ENCODE results near the gene HSDL2. TPM values are rescaled to one million over a fixed set of nuclear protein-coding genes. Genes with fewer than 3 reads are reported as not detected.

HSDL2 gene
- total and polyA plus RNA-seq, 10 of the 15 experiments (the other 5 are each of a cell fraction or from before 2014, with no cell fraction given): 20.9 to 46.1 (median 27.0) TPM

DNA sequence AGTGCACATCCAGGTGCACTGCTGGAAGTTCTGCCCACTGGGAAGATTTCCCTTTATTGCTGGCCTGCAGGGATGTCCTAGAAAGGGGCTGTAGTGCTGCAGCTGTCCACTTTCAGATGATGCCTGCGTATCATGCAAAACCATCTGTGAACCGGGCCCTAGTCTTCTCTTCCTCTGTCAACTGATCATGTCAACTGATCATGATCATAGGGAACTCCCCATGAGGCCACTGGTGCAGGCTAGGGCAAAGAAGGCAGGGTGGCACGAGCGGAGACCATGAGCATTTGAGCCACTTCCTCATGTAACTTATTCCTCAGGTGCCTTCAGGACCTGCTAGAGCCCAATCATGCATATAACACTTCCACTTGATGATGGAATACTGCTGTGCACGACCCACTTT is 4.5 kb upstream of the HSDL2 start:
- no peak for FAIRE-seq
- Histone ChIP-seq H3K4me1 (ENCODE audit: control insufficient read depth, insufficient read depth, low read length) (peaks cover 4% of the 10 kb centered on the region), H3K4me2 (ENCODE audit: control insufficient read depth, insufficient read depth) (no peak overlapping the region), H3K36me3 (ENCODE audit: control insufficient read depth in 2 of 2, insufficient read depth in 2 of 2, low read length in 1 of 2) (no peaks in the 10 kb centered on the region), H3K9ac (ENCODE audit: control insufficient read depth, insufficient read depth, low read length) (no peak overlapping the region), H3K27me3 (replicated peaks in 1 of 2; ENCODE audit: control insufficient read depth in 2 of 2, insufficient read depth in 2 of 2, low read length in 1 of 2) (no peaks in the 10 kb centered on the region), H4K20me1 (ENCODE audit: control insufficient read depth, insufficient read depth) (no peaks in the 10 kb centered on the region), H3K79me2 (ENCODE audit: control insufficient read depth, insufficient read depth, low read length) (peaks cover 8% of the 10 kb centered on the region), H3K9me3 (replicated peaks; ENCODE audit: control insufficient read depth, insufficient read depth, low read length) (no peaks in the 10 kb centered on the region; the same call in 1 of the 3 replicates), H2AFZ (ENCODE audit: control insufficient read depth, low read depth, low read length) (no peak overlapping the region), H3K27ac (ENCODE audit: control insufficient read depth, insufficient read depth) (no peak overlapping the region), H3K4me3 (no peak overlapping the region)
- in situ Hi-C loops (cut with MboI) (no loop called here), intact Hi-C loops (cut with micrococcal nuclease; ENCODE audit: unreplicated experiment) (loop anchor here (5.0 to 10.0 kb wide), 4 partner anchors 43 to 432 kb away; partner anchors contain the start of genes INIP and PTBP3)
- POLR2A ChIA-PET: no interaction called here
- 87% methylated on average over 5 of the region's 5 CpGs for WGBS (ENCODE audit: insufficient coverage, insufficient replicate concordance, low lambda C conversion rate, missing lambda C conversion rate)
- TF ChIP-seq RFX5 (IDR thresholded peaks at IDR 0.05; ENCODE audit: low read depth, low read length) (no peak), SMAD5 (IDR thresholded peaks at IDR 0.05; ENCODE audit: low read depth) (no peak), ZNF622 (IDR thresholded peaks at IDR 0.05) (no peak), SMARCA5 (IDR thresholded peaks at IDR 0.05) (no peak), ATF2 (IDR thresholded peaks at IDR 0.05; ENCODE audit: low read length) (no peak)
- RAD21 ChIA-PET (ENCODE audit: unreplicated experiment): no interaction called here
- SMC1A ChIA-PET (ENCODE audit: uncharacterized antibody, unreplicated experiment): interaction anchor here (0.6 to 0.7 kb wide), 2 partner anchors 16 to 126 kb away, joined by 3 read pairs; no protein-coding TSS in a partner anchor
- no peak for ATAC-seq
- CTCF ChIA-PET: no interaction called here
- no TSS peak for BruUV-seq (replicated peaks)
- no peak for DNase-seq (ENCODE audit: low read depth, low spot score)

DNA sequence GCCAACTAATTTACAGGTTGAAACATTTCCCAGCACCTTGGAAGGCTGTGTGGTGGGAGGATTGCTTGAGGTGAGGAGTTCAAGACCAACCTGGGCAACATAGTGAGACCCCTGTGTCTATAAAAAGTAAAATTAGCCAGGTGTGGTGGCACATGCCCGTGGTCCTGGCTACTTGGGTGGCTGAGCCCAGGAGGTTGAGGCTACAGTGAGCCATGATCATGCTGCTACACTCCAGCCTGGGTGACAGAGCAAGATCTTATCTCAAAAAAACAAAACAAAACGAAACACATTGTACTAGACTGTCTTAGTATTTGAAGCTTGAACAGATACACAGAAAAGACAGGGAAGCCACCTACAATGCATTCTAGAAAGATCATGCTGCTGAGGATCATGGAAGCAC is 2.8 kb upstream of the HSDL2 start:
- FAIRE-seq: no peak
- TF ChIP-seq BRCA1 (IDR thresholded peaks at IDR 0.05; ENCODE audit: low read depth, low read length) (no peak), HDAC6 (IDR thresholded peaks at IDR 0.05; ENCODE audit: unreplicated experiment) (no peak), CBX3 (IDR thresholded peaks at IDR 0.05; ENCODE audit: borderline replicate concordance, low read depth) (no peak), SMARCA5 (IDR thresholded peaks at IDR 0.05) (no peak), KDM1A (IDR thresholded peaks at IDR 0.05; ENCODE audit: borderline replicate concordance) (no peak), TARDBP (IDR thresholded peaks at IDR 0.05; ENCODE audit: borderline replicate concordance) (no peak)
- TF ChIP-seq, protein P1, sequence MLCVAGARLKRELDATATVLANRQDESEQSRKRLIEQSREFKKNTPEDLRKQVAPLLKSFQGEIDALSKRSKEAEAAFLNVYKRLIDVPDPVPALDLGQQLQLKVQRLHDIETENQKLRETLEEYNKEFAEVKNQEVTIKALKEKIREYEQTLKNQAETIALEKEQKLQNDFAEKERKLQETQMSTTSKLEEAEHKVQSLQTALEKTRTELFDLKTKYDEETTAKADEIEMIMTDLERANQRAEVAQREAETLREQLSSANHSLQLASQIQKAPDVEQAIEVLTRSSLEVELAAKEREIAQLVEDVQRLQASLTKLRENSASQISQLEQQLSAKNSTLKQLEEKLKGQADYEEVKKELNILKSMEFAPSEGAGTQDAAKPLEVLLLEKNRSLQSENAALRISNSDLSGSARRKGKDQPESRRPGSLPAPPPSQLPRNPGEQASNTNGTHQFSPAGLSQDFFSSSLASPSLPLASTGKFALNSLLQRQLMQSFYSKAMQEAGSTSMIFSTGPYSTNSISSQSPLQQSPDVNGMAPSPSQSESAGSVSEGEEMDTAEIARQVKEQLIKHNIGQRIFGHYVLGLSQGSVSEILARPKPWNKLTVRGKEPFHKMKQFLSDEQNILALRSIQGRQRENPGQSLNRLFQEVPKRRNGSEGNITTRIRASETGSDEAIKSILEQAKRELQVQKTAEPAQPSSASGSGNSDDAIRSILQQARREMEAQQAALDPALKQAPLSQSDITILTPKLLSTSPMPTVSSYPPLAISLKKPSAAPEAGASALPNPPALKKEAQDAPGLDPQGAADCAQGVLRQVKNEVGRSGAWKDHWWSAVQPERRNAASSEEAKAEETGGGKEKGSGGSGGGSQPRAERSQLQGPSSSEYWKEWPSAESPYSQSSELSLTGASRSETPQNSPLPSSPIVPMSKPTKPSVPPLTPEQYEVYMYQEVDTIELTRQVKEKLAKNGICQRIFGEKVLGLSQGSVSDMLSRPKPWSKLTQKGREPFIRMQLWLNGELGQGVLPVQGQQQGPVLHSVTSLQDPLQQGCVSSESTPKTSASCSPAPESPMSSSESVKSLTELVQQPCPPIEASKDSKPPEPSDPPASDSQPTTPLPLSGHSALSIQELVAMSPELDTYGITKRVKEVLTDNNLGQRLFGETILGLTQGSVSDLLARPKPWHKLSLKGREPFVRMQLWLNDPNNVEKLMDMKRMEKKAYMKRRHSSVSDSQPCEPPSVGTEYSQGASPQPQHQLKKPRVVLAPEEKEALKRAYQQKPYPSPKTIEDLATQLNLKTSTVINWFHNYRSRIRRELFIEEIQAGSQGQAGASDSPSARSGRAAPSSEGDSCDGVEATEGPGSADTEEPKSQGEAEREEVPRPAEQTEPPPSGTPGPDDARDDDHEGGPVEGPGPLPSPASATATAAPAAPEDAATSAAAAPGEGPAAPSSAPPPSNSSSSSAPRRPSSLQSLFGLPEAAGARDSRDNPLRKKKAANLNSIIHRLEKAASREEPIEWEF (IDR thresholded peaks at IDR 0.05; ENCODE audit: insufficient replicate concordance, low read depth, low read length): no peak

More for the DNA sequence above, 2.8 kb upstream of the HSDL2 start:
- peak overlapping the region; percentile 88; the same call in 1 of the 2 replicates for H3K4me3 ChIP-seq
- no TSS peak for BruUV-seq (replicated peaks)
- no peak overlapping the region for H2AFZ ChIP-seq (ENCODE audit: control insufficient read depth, low read depth, low read length)
- WGBS (ENCODE audit: insufficient coverage, insufficient replicate concordance, low lambda C conversion rate, missing lambda C conversion rate): 43% methylated on average over 2 of the region's 2 CpGs
- peak overlapping the region; percentile 92 for H3K4me2 ChIP-seq (ENCODE audit: control insufficient read depth, insufficient read depth)
- no peak overlapping the region for H3K9ac ChIP-seq (ENCODE audit: control insufficient read depth, insufficient read depth, low read length)
- H3K4me1 ChIP-seq (ENCODE audit: control insufficient read depth, insufficient read depth, low read length): peaks cover 13% of the 10 kb centered on the region
- intact Hi-C loops (cut with micrococcal nuclease; ENCODE audit: unreplicated experiment) (loop anchor here (5.0 to 10.0 kb wide), 4 partner anchors 45 to 430 kb away; partner anchors contain the start of genes INIP and PTBP3), in situ Hi-C loops (cut with MboI) (no loop called here)
- ChIA-PET POLR2A (no interaction called here), CTCF (interaction anchor here (1.1 to 1.6 kb wide), 2 partner anchors 15 to 281 kb away, joined by 4 to 5 read pairs; no protein-coding TSS in a partner anchor), SMC1A (ENCODE audit: uncharacterized antibody, unreplicated experiment) (interaction anchor here (1.4 to 2.9 kb wide), 2 partner anchors 10 to 16 kb away, joined by 3 to 24 read pairs; no protein-coding TSS in a partner anchor), RAD21 (ENCODE audit: unreplicated experiment) (interaction anchor here (1.2 kb wide), 1 partner anchor 23 kb away, joined by 3 read pairs; no protein-coding TSS in a partner anchor)
- H4K20me1 ChIP-seq (ENCODE audit: control insufficient read depth, insufficient read depth): no peaks in the 10 kb centered on the region
- ATAC-seq: no peak
- no peaks in the 10 kb centered on the region for H3K9me3 ChIP-seq (replicated peaks; ENCODE audit: control insufficient read depth, insufficient read depth, low read length)
- H3K27ac ChIP-seq (ENCODE audit: control insufficient read depth, insufficient read depth): no peak overlapping the region
- H3K79me2 ChIP-seq (ENCODE audit: control insufficient read depth, insufficient read depth, low read length): peaks cover 21% of the 10 kb centered on the region
- no peaks in the 10 kb centered on the region for H3K27me3 ChIP-seq (replicated peaks in 1 of 2; ENCODE audit: control insufficient read depth in 2 of 2, insufficient read depth in 2 of 2, low read length in 1 of 2)
- no peaks in the 10 kb centered on the region for H3K36me3 ChIP-seq (ENCODE audit: control insufficient read depth in 2 of 2, insufficient read depth in 2 of 2, low read length in 1 of 2)
- DNase-seq (ENCODE audit: low read depth, low spot score): no peak
